Hepatocyte (in vitro differentiated cells): ENCODE data around the gene MDM2. TPM values are rescaled to one million over a fixed set of nuclear protein-coding genes. Genes with fewer than 3 reads are reported as not detected.
"Not testable (repeated sequence)": the region's sequence is repeated elsewhere in the genome, so short reads cannot be mapped to it uniquely, and the experiment has no call there.

Source experiments
- DNase-seq: peaks from one replicate; pipeline ENCODE4 v3.0.0-alpha.2; 2016; ENCODE audit warnings: low spot score
- H2AFZ ChIP-seq: fragments of 200-600 bp; sonication (generic); 2 replicates; pipeline ENCODE4 v1.6.0; 2016; ENCODE audit warnings: antibody characterized with exemption, mild to moderate bottlenecking
- H3K27ac ChIP-seq: fragments of 200-600 bp; sonication (generic); 2 replicates; pipeline ENCODE4 v1.5.1; 2016; ENCODE audit warnings: mild to moderate bottlenecking
- H3K27me3 ChIP-seq: fragments of 200-600 bp; sonication (generic); 2 replicates; pipeline ENCODE4 v1.6.1; 2016
- H3K36me3 ChIP-seq: fragments of 200-600 bp; sonication (generic); replicated peaks from 2 replicates; pipeline ENCODE4 v1.5.1; 2016; ENCODE audit warnings: low read depth; ENCODE audit not compliant: insufficient read depth
- H3K4me1 ChIP-seq: fragments of 200-600 bp; sonication (generic); 2 replicates; pipeline ENCODE4 v1.5.1; 2016; ENCODE audit warnings: mild to moderate bottlenecking, moderate library complexity; ENCODE audit not compliant: insufficient read depth
- H3K4me2 ChIP-seq: fragments of 200-600 bp; sonication (generic); 2 replicates; pipeline ENCODE4 v1.6.0; 2016
- H3K4me3 ChIP-seq: fragments of 200-600 bp; sonication (generic); 2 replicates; pipeline ENCODE4 v1.5.1; 2016; ENCODE audit warnings: mild to moderate bottlenecking
- H3K79me2 ChIP-seq: fragments of 200-600 bp; sonication (generic); 2 replicates; pipeline ENCODE4 v1.6.0; 2017; ENCODE audit warnings: mild to moderate bottlenecking
- H3K9me2 ChIP-seq: fragments of 200-600 bp; sonication (generic); replicated peaks from 2 replicates; pipeline ENCODE4 v1.6.0; 2017; ENCODE audit warnings: mild to moderate bottlenecking; ENCODE audit not compliant: insufficient read depth
- H3K9me3 ChIP-seq: fragments of 200-600 bp; sonication (generic); 2 replicates; pipeline ENCODE4 v1.5.1; 2016; ENCODE audit warnings: low read depth, mild to moderate bottlenecking
- H4K20me1 ChIP-seq: fragments of 200-600 bp; sonication (generic); 2 replicates; pipeline ENCODE4 v1.6.0; 2016; ENCODE audit warnings: mild to moderate bottlenecking; ENCODE audit not compliant: insufficient read depth, poor library complexity, severe bottlenecking
- EZH2 ChIP-seq: fragments of 200-600 bp; sonication (generic); IDR thresholded peaks from 2 replicates; pipeline ENCODE4 v1.6.1; 2016; ENCODE audit warnings: antibody characterized with exemption, mild to moderate bottlenecking, borderline replicate concordance
- EZH2phosphoT487 ChIP-seq: fragments of 200-600 bp; sonication (generic); IDR thresholded peaks from one replicate; pipeline ENCODE4 v1.6.1; 2018; ENCODE audit warnings: antibody characterized with exemption, mild to moderate bottlenecking, low read depth, moderate library complexity; ENCODE audit not compliant: unreplicated experiment, severe bottlenecking
- WGBS: methylation state at CpG from one replicate; pipeline ENCODE4 v1.1.6; 2016; ENCODE audit warnings: low lambda C conversion rate; ENCODE audit errors: missing lambda C conversion rate; 5-methylcytosine and 5-hydroxymethylcytosine counted together
- polyA plus RNA-seq: library from polyadenylated mRNA; unstranded; fragments of >200 nt; fragmentation: Nextera tagmentation; extraction: Ambion mirVana; gene quantifications from 2 replicates; pipeline ENCODE4 v1.2.1, GENCODE V29; 2016
- total RNA-seq: library from RNA; depleted of rRNA; stranded (reverse); fragments of >200 nt; gene quantifications from 2 replicates; pipeline ENCODE4 v1.2.3, GENCODE V29; 2014
- TF ChIP-seq, protein P1 (sequence below): fragments of 200-600 bp; sonication (generic); IDR thresholded peaks from 2 replicates; pipeline ENCODE4 v1.5.1; 2016; ENCODE audit warnings: antibody characterized with exemption, mild to moderate bottlenecking; ENCODE audit not compliant: poor library complexity

Gene MDM2
- total and polyA plus RNA-seq, 2 experiments from 2014 or later, result 42.0 to 77.4 TPM

DNA sequence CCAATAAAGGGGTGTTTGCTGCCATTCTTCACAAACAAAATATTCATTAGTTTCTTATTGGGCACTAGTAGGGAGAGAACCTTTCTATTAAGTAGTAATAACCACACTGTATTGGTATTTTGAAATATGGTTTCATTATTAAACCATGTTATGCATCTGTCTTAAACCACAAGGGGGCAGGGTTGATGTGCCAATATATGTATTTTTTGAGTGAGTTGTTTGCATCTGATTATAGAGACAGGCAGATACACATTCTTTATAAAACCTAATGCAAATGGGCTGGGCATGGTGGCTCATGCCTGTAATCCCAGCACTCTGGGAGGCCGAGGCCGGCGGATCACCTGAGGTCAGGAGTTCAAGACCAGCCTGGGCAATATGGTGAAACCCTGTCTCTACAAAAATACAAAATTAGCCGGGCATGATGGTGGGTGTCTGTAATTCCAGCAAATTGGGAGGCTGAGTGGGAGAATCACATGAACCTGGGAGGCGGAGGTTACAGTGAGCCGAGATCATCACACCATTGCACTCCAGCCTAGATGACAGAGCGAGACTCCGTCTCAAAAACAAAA is 56.0 kb downstream of the MDM2 start:
- 70% methylated on average over 8 of the region's 8 CpGs for WGBS
- TF ChIP-seq, protein P1, sequence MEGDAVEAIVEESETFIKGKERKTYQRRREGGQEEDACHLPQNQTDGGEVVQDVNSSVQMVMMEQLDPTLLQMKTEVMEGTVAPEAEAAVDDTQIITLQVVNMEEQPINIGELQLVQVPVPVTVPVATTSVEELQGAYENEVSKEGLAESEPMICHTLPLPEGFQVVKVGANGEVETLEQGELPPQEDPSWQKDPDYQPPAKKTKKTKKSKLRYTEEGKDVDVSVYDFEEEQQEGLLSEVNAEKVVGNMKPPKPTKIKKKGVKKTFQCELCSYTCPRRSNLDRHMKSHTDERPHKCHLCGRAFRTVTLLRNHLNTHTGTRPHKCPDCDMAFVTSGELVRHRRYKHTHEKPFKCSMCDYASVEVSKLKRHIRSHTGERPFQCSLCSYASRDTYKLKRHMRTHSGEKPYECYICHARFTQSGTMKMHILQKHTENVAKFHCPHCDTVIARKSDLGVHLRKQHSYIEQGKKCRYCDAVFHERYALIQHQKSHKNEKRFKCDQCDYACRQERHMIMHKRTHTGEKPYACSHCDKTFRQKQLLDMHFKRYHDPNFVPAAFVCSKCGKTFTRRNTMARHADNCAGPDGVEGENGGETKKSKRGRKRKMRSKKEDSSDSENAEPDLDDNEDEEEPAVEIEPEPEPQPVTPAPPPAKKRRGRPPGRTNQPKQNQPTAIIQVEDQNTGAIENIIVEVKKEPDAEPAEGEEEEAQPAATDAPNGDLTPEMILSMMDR, result peak; percentile 73
- H4K20me1 ChIP-seq, H3K36me3 ChIP-seq, H3K4me3 ChIP-seq, H3K4me1 ChIP-seq, H3K9me3 ChIP-seq, H3K4me2 ChIP-seq, H3K27me3 ChIP-seq, H2AFZ ChIP-seq, H3K9me2 ChIP-seq, H3K27ac ChIP-seq, H3K79me2 ChIP-seq: not testable (repeated sequence)
- DNase-seq, result peak; percentile 73

DNA sequence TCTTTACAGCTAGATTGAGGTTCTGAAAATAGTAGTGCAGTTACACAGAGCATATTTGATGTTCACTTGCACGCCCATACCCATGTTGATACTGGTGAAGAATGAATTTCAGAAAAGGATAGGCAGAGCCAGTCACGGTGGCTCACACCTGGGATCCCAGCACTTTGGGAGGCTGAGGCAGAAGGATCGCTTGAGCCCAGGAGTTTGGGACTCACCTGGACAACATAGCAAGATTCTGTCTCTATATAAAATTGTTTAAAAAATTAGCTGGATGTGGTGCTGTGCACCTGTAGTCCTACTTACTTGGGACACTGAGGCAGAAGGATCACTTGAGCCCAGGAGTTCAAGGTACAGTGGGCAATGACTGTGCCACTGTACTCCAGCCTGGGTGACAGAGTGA is 56.6 kb downstream of the MDM2 start:
- Histone ChIP-seq H3K27me3 (no peaks in the 10 kb centered on the region), H3K4me2 (no peak overlapping the region), H3K36me3 (no peaks in the 10 kb centered on the region), H3K79me2 (no peaks in the 10 kb centered on the region), H3K4me1 (no peaks in the 10 kb centered on the region), H2AFZ (no peak overlapping the region), H3K27ac (no peak overlapping the region), H4K20me1 (no peaks in the 10 kb centered on the region), H3K9me3 (no peaks in the 10 kb centered on the region), H3K4me3 (no peak overlapping the region), H3K9me2 (no peaks in the 10 kb centered on the region)
- no peak for DNase-seq
- TF ChIP-seq, protein P1, result no peak
- TF ChIP-seq EZH2, result no peak
- TF ChIP-seq EZH2phosphoT487, result no peak
- WGBS, result 96% methylated on average over 3 of the region's 3 CpGs

DNA sequence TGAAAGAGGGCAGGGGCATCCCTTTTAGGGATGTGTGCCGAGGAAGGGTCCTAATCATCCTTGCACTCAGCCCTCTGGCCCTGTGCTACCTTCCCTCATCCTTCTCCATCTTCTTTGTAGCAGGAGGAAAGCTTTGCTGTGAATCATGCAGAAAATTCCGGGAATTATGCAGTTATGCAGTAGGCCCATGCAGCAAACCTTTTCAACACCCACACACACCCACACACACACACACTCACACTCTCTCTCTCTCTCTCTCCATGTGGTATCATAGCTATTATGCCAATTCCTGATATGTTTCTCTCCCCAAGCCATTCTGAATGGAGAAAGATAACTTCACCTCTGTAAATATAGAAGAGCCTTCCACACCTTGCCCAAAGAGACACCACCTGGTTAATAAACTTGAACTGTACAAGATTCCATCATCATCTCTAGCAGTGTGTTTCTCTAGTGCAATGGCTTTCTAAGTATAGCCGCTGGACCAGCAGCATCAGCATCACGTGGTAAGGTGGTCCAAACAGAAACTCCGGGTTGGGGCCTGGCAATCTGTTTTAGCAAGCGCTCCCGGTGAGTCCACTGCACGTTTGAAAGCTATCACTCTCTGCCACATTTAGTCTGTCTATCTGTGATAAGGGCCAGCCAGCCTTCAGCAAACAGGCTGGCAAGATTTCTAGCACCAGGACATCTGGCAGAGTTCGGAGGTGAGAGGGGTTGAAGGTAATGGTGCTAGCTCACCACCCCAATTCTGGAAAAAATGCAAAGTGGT is 57.6 kb downstream of the MDM2 start:
- Histone ChIP-seq H3K4me3 (no peak overlapping the region), H3K36me3 (no peaks in the 10 kb centered on the region), H2AFZ (no peak overlapping the region), H3K27me3 (no peaks in the 10 kb centered on the region), H3K79me2 (no peaks in the 10 kb centered on the region), H3K9me3 (no peaks in the 10 kb centered on the region), H3K4me2 (no peak overlapping the region), H3K4me1 (no peaks in the 10 kb centered on the region), H3K9me2 (no peaks in the 10 kb centered on the region), H3K27ac (no peak overlapping the region), H4K20me1 (no peaks in the 10 kb centered on the region)
- no peak for DNase-seq
- 83% methylated on average over 9 of the region's 9 CpGs for WGBS
- TF ChIP-seq EZH2phosphoT487, result no peak
- TF ChIP-seq, protein P1, result no peak
